Measurements from ENCODE around the gene GOLGA5.

DNA sequence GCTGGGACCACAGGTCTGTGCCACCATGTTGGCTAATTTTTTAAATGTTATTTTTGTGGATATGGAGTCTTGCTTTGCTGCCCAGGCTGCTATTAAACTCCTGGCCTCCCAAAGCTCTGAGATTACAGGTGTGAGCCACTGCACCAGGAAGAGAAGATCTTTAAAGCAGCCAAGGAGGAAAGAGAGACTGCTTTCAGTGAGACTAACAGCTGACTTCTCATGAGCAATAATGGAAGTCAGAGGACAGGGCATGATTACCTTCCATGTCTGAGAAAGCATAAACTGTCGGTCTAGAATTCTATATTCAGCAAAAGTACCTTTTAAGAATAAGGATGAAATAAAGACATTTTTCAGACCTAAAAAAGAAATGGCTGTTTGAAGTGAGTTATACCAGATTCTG, 71.6 kb downstream of the GOLGA5 start:
- no peak for TF ChIP-seq GABPA (IDR thresholded peaks at IDR 0.05; ENCODE audit: low read depth)
- TF ChIP-seq CTCF (IDR thresholded peaks at IDR 0.05; ENCODE audit: insufficient read depth, low read length): no peak
- TF ChIP-seq POLR2AphosphoS5 (IDR thresholded peaks at IDR 0.05; ENCODE audit: low read depth): no peak
- no peak for TF ChIP-seq SPI1 (IDR thresholded peaks at IDR 0.05; ENCODE audit: borderline replicate concordance, low read depth)

Measured in HL-60 (cell line).